NCI-H748 (cell line): ENCODE measurements around the gene STARD3.

ENCODE experiments used
- DNase-seq: peaks from one replicate; lab custom pipeline; 2025; ENCODE audit not compliant: unreplicated experiment; lab: John Stamatoyannopoulos, UW

The STARD3 gene

GRCh38 chr17:39658346-39658745, 21.4 kb downstream of the STARD3 start:
- DNase-seq: no peak

GRCh38 chr17:39658760-39659159, 21.8 kb downstream of the STARD3 start:
- no peak for DNase-seq

GRCh38 chr17:39659279-39660010, 22.5 kb downstream of the STARD3 start:
- DNase-seq: no peak

- no peak for DNase-seq
Measured at GRCh38 chr17:39660011-39660360, 23.0 kb downstream of the STARD3 start.

GRCh38 chr17:39660397-39661385, 23.7 kb downstream of the STARD3 start:
- DNase-seq: no peak

GRCh38 chr17:39661744-39662541, 25.0 kb downstream of the STARD3 start:
- DNase-seq: no peak

GRCh38 chr17:39662551-39663339, 25.8 kb downstream of the STARD3 start:
- DNase-seq: no peak

- DNase-seq: no peak
Measured at GRCh38 chr17:39663340-39663687, 26.4 kb downstream of the STARD3 start.

- no peak for DNase-seq
Measured at GRCh38 chr17:39663688-39664580, 27.0 kb downstream of the STARD3 start.

- no peak for DNase-seq
Measured at GRCh38 chr17:39664581-39665561, 27.9 kb downstream of the STARD3 start, which contains the start of gene TCAP. TCAP (plus strand) TSS chr17:39665349; CDS start chr17:39665360, 11 bp downstream.

- peak; percentile 28 for DNase-seq
Measured at GRCh38 chr17:39665642-39666224, 28.8 kb downstream of the STARD3 start.

- no peak for DNase-seq
Measured at GRCh38 chr17:39666231-39666600, 29.3 kb downstream of the STARD3 start.

- no peak for DNase-seq
Measured at GRCh38 chr17:39666601-39667261, 29.8 kb downstream of the STARD3 start.

- peak; percentile 41 for DNase-seq
Measured at GRCh38 chr17:39667262-39667944, 30.5 kb downstream of the STARD3 start.

GRCh38 chr17:39667945-39668924, 31.3 kb downstream of the STARD3 start, which contains the start of gene PNMT:
PNMT (plus strand) TSS chr17:39668453; CDS start chr17:39668476, 23 bp downstream.
- peak; percentile 81 for DNase-seq
